Upper lobe of left lung (tissue), 4 donors: Measurements from ENCODE around the gene MISP3.
"Not testable (repeated sequence)": the region's sequence is repeated elsewhere in the genome, so short reads cannot be mapped to it uniquely, and the experiment has no call there.

Source experiments
- POLR2A ChIP-seq, 4 donors: fragments of 450-650 bp; IDR thresholded peaks; one replicate each; pipeline ENCODE4 v1.5.1; 2016 to 2017; ENCODE audit warnings: antibody characterized with exemption in 4 of 4, mild to moderate bottlenecking in 2 of 4
- TF ChIP-seq, protein P1 (sequence below), 6 experiments: fragments of 450-650 bp in 4 of 6; fragments of 200-600 bp in 2 of 6; sonication (generic) in 2 of 6; IDR thresholded peaks; one replicate each; pipeline ENCODE4 v1.5.1; 2016 to 2019; ENCODE audit warnings: antibody characterized with exemption in 6 of 6

DNA sequence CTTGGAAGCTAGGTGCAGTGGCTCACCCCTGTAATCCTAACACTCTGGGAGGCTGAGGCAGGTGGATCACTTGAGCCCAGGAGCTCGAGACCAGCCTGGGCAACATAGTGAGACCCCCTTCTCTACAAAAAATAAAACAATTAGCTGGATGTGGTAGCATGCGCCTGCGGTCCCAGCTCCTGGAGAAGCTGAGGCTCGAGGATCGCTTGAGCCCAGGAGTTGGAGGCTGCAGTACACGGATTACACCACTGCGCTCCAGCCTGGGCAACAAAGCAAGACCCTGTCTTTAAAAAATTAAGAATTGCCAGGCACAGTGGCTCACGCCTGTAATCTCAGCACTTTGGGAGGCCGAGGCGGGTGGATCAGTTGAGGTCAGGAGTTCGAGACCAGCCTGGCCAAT is 21.6 kb upstream of the MISP3 start:
- TF ChIP-seq, protein P1, sequence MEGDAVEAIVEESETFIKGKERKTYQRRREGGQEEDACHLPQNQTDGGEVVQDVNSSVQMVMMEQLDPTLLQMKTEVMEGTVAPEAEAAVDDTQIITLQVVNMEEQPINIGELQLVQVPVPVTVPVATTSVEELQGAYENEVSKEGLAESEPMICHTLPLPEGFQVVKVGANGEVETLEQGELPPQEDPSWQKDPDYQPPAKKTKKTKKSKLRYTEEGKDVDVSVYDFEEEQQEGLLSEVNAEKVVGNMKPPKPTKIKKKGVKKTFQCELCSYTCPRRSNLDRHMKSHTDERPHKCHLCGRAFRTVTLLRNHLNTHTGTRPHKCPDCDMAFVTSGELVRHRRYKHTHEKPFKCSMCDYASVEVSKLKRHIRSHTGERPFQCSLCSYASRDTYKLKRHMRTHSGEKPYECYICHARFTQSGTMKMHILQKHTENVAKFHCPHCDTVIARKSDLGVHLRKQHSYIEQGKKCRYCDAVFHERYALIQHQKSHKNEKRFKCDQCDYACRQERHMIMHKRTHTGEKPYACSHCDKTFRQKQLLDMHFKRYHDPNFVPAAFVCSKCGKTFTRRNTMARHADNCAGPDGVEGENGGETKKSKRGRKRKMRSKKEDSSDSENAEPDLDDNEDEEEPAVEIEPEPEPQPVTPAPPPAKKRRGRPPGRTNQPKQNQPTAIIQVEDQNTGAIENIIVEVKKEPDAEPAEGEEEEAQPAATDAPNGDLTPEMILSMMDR (IDR thresholded peaks at IDR 0.05) = not testable (repeated sequence)
- TF ChIP-seq POLR2A (IDR thresholded peaks at IDR 0.05) = not testable (repeated sequence)
